ENCODE measurements around the gene SYNCRIP.

DNA sequence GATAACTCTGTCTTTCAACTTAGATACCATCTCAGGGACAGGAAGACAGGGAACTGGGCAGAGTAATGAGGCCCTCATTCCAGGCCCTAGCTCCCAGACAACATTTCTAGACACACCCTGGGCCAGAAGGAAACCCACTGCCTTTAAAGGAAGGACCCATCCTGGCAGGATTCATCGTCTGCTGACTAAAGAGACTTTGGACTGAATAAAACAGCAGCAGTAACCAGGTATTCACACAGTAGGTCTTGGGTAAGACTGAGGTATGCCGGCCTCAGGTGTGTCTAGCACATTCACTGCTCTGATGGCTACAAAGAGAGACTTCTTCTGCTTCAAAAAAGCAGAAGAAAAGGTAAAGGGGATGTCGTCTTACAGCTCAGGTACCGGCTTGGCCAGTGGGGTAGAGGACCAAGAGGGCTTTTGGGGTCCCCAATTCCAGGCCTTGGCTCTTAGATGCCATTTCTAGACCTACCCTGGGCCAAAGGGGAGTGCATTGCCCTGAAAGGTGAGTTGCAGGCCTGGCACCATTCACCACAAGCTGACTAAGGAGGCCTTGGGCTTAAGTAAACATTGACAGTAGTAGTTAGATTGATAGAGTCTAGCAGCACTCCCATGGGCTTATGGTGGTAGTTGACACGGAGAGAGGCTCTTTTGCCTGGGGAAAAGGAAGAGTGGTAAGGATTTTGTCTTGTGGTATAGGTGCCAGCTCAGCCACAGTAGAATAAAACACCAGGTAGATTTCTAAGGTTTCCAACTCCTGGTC is 62.4 kb downstream of the SYNCRIP start:
- TF ChIP-seq POLR2A (IDR thresholded peaks at IDR 0.05), result no peak
- no peak for TF ChIP-seq CTCF (IDR thresholded peaks at IDR 0.05)
